ENCODE results near the gene CACNG8.
"Not testable (repeated sequence)": the region's sequence is repeated elsewhere in the genome, so short reads cannot be mapped to it uniquely, and the experiment has no call there.

Gene CACNG8

GRCh38 chr19:54035215-54036178, 72.8 kb downstream of the CACNG8 start:
- peak; percentile 92 for DNase-seq (ENCODE audit: low spot score)

GRCh38 chr19:54036542-54036941, 73.8 kb downstream of the CACNG8 start:
- DNase-seq (ENCODE audit: low spot score) = not testable (repeated sequence)

Measured in AG08395 (cell line).